B cell (primary cell): ENCODE measurements around the gene ATP6V1C2. TPM values are rescaled to one million over a fixed set of nuclear protein-coding genes. Genes with fewer than 3 reads are reported as not detected.

ENCODE experiments used
- ATAC-seq: fragments of 200-7000 bp; cut with Tn5 transposase; one replicate; pipeline ENCODE4 v1.10.0; 2021; ENCODE audit warnings: low read depth, mild to moderate bottlenecking, moderate number of reproducible peaks, moderate library complexity
- CTCF ChIA-PET: fragments of 350-600 bp; sonication (Branson Sonifier 250); formaldehyde crosslinking; loops from one replicate; lab custom pipeline; 2021; ENCODE audit warnings: antibody characterized with exemption, inconsistent platforms; lab: Charles Lee
- POLR2A ChIA-PET: fragments of 350-600 bp; sonication (Branson Sonifier 250); formaldehyde crosslinking; loops from one replicate; lab custom pipeline; 2021; ENCODE audit warnings: antibody characterized with exemption; lab: Charles Lee
- DNase-seq: peaks from one replicate; pipeline ENCODE4 v3.0.0; 2013
- H2AFZ ChIP-seq: 2 replicates; pipeline ENCODE4 v1.6.1; 2012; ENCODE audit warnings: mild to moderate bottlenecking, low read depth, low read length; ENCODE audit not compliant: insufficient read depth, poor library complexity, severe bottlenecking
- H3K27ac ChIP-seq, 2 donors: 1 replicate in 1 of 2; 2 replicates in 1 of 2; pipeline ENCODE4 v1.5.1; 2012 to 2013; ENCODE audit warnings: low read length in 2 of 2, mild to moderate bottlenecking in 2 of 2, moderate library complexity in 1 of 2
- H3K27me3 ChIP-seq, 4 experiments: fragments of 200-600 bp in 1 of 4; sonication (generic) in 1 of 4; replicated peaks in 1 of 4; 1 replicate in 2 of 4; 2 replicates in 2 of 4; pipeline versions ENCODE4 v1.6.1 to v1.7.0; 2013 to 2016; ENCODE audit warnings: low read length in 3 of 4, mild to moderate bottlenecking in 2 of 4, mixed read lengths in 1 of 4, moderate library complexity in 1 of 4; ENCODE audit not compliant: insufficient read depth in 4 of 4, control insufficient read depth in 3 of 4; ENCODE audit errors: control extremely low read depth in 1 of 4
- H3K36me3 ChIP-seq, 2 experiments: replicated peaks in 1 of 2; 1 replicate in 1 of 2; 2 replicates in 1 of 2; pipeline versions ENCODE4 v1.6.1 to v1.7.1; 2013; ENCODE audit warnings: low read length in 1 of 2; ENCODE audit not compliant: insufficient read depth in 2 of 2, control insufficient read depth in 1 of 2; ENCODE audit errors: control extremely low read depth in 1 of 2, extremely low read depth in 1 of 2
- H3K4me1 ChIP-seq, 2 donors: fragments of 200-600 bp in 1 of 2; sonication (generic) in 1 of 2; 1 replicate in 1 of 2; 2 replicates in 1 of 2; pipeline versions ENCODE4 v1.5.1 to v1.6.1; 2013 to 2017; ENCODE audit warnings: low read length in 2 of 2; ENCODE audit not compliant: control insufficient read depth in 2 of 2, insufficient read depth in 2 of 2
- H3K4me2 ChIP-seq: replicated peaks from 2 replicates; pipeline ENCODE3; 2012; ENCODE audit warnings: mild to moderate bottlenecking, low read depth, low read length; ENCODE audit not compliant: poor library complexity, severe bottlenecking
- H3K4me3 ChIP-seq, 5 experiments: fragments of 200-600 bp in 1 of 5; sonication (generic) in 1 of 5; 1 replicate in 3 of 5; 2 replicates in 2 of 5; pipeline versions ENCODE4 v1.5.1 to v1.7.0; 2011 to 2016; ENCODE audit warnings: low read length in 4 of 5, mild to moderate bottlenecking in 4 of 5, low read depth in 2 of 5, control low read depth in 1 of 5, moderate library complexity in 1 of 5; ENCODE audit not compliant: insufficient read depth in 1 of 5; ENCODE audit errors: control extremely low read depth in 1 of 5, extremely low read depth in 1 of 5
- H3K79me2 ChIP-seq: fragments of 200-600 bp; sonication (generic); one replicate; pipeline ENCODE4 v1.6.0; 2016; ENCODE audit warnings: low read length; ENCODE audit not compliant: control insufficient read depth, insufficient read depth
- H3K9ac ChIP-seq: fragments of 200-600 bp; sonication (generic); 2 replicates; pipeline ENCODE4 v1.6.1; 2017; ENCODE audit warnings: mild to moderate bottlenecking, low read length, moderate library complexity
- H3K9me3 ChIP-seq, 3 donors: one replicate each; pipeline versions ENCODE4 v1.6.1 to v1.7.1; 2013; ENCODE audit warnings: low read length in 2 of 3; ENCODE audit not compliant: control insufficient read depth in 2 of 3, insufficient read depth in 1 of 3; ENCODE audit errors: control extremely low read depth in 1 of 3
- H4K20me1 ChIP-seq: 2 replicates; pipeline ENCODE4 v1.6.0; 2012; ENCODE audit warnings: mild to moderate bottlenecking, low read length; ENCODE audit not compliant: insufficient read depth, control insufficient read depth, poor library complexity, severe bottlenecking
- H3K27ac Mint-ChIP-seq: one replicate; pipeline ENCODE4 v1.8.0; 2021; ENCODE audit warnings: mixed read lengths
- H3K27me3 Mint-ChIP-seq: one replicate; pipeline ENCODE4 v1.8.0; 2021; ENCODE audit warnings: mixed read lengths
- H3K4me1 Mint-ChIP-seq: one replicate; pipeline ENCODE4 v1.8.0; 2021; ENCODE audit warnings: mixed read lengths
- H3K4me3 Mint-ChIP-seq: one replicate; pipeline ENCODE4 v1.8.0; 2021; ENCODE audit warnings: mixed read lengths
- H3K9me3 Mint-ChIP-seq: one replicate; pipeline ENCODE4 v1.8.0; 2022; ENCODE audit warnings: mixed read lengths; ENCODE audit not compliant: insufficient read depth
- CTCF ChIP-seq: fragments of 200-600 bp; IDR thresholded peaks from one replicate; pipeline ENCODE4 v1.8.0; 2022; ENCODE audit warnings: antibody characterized with exemption, mild to moderate bottlenecking
- EZH2 ChIP-seq: IDR thresholded peaks from 2 replicates; pipeline ENCODE4 v1.6.1; 2012; ENCODE audit warnings: borderline replicate concordance, low read depth, mild to moderate bottlenecking, moderate library complexity, low read length; ENCODE audit not compliant: insufficient read depth, poor library complexity, severe bottlenecking
- WGBS: methylation state at CpG from one replicate; pipeline ENCODE4 v1.1.5; 2013; ENCODE audit warnings: missing lambda C conversion rate; ENCODE audit not compliant: insufficient coverage; 5-methylcytosine and 5-hydroxymethylcytosine counted together
- intact Hi-C: fragments of 100-400 bp; cut with micrococcal nuclease; formaldehyde crosslinking; loops from one replicate; pipeline ENCODE4 v1.10.0; 2022
- polyA plus RNA-seq: library from polyadenylated mRNA; depleted of rRNA; stranded (reverse); fragments of >200 nt; gene quantifications from 2 replicates; pipeline ENCODE4 v1.2.3, GENCODE V29; 2012
- total RNA-seq, 2 donors: library from RNA; stranded (reverse); fragments of 120-200 nt in 1 of 2; gene quantifications; 1 replicate in 1 of 2; 2 replicates in 1 of 2; pipeline versions ENCODE4 v1.2.3 to v1.2.4, GENCODE V29; 2013 to 2022

The ATP6V1C2 gene
- total and polyA plus RNA-seq, 2 donors (not counting 1 experiment from before 2014, with no cell fraction given) = 0.54 to 4.4 TPM

- ATAC-seq (no peak), DNase-seq (no peak)
- Mint-ChIP-seq H3K27me3 (no peaks in the 10 kb centered on the region), H3K4me3 (no peak overlapping the region), H3K4me1 (peaks cover 1% of the 10 kb centered on the region), H3K27ac (no peak overlapping the region), H3K9me3 (no peaks in the 10 kb centered on the region)
- no peak overlapping the region for H3K4me2 ChIP-seq
- H2AFZ ChIP-seq = no peak overlapping the region
- 91% methylated on average over 1 of the region's 12 CpGs for WGBS
- peaks cover 18 to 89% of the 10 kb centered on the region in 2 experiments for H3K36me3 ChIP-seq
- no peak overlapping the region for H3K27ac ChIP-seq
- H3K9me3 ChIP-seq = no peaks in the 10 kb centered on the region
- no peak overlapping the region for H3K9ac ChIP-seq
- H4K20me1 ChIP-seq = peaks cover 9% of the 10 kb centered on the region
- TF ChIP-seq CTCF (no peak), EZH2 (no peak)
- no peaks in the 10 kb centered on the region for H3K4me1 ChIP-seq
- intact Hi-C loops = no loop called here
- POLR2A ChIA-PET = interaction anchor here (0.6 kb wide), 1 partner anchor 93 kb away, joined by 6 read pairs; no protein-coding TSS in a partner anchor
- H3K79me2 ChIP-seq = no peaks in the 10 kb centered on the region
- H3K4me3 ChIP-seq = no peak overlapping the region
- no peaks in the 10 kb centered on the region for H3K27me3 ChIP-seq
- CTCF ChIA-PET = interaction anchor here (0.6 kb wide), 2 partner anchors 96 to 365 kb away, joined by 3 read pairs; no protein-coding TSS in a partner anchor
Observed at GRCh38 chr2:10786240-10786982, 65.0 kb downstream of the ATP6V1C2 start.
